GF-D8 (cell line): ENCODE results near the gene PLA2G2F.
"Not testable (repeated sequence)": the region's sequence is repeated elsewhere in the genome, so short reads cannot be mapped to it uniquely, and the experiment has no call there.

Experiments used
- DNase-seq: peaks from one replicate; lab custom pipeline; 2025; lab: John Stamatoyannopoulos, UW

PLA2G2F gene

GRCh38 chr1:20114021-20114648, 25.0 kb upstream of the PLA2G2F start:
- no peak for DNase-seq

DNA sequence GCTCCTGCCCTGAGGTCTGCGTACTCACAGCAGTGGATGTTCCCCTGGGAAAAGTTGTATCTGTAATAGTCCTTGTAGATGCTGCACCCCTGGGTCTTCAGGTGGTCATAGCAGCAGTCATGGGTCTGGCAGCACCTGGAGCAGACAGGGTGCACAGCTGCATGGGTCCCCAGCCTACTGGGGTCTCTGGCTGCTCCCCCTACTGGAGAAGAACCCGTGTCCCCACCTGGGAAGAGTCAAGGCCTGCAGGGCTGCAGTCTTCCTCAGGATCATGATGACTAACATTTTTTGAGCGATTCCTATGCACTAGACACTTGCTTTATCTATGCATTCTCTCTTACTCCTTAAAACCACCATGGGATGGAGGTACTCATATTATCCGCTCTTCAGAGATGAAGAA, 23.6 kb upstream of the PLA2G2F start:
- DNase-seq, result no peak

GRCh38 chr1:20115916-20116315, 23.2 kb upstream of the PLA2G2F start:
- no peak for DNase-seq

DNA sequence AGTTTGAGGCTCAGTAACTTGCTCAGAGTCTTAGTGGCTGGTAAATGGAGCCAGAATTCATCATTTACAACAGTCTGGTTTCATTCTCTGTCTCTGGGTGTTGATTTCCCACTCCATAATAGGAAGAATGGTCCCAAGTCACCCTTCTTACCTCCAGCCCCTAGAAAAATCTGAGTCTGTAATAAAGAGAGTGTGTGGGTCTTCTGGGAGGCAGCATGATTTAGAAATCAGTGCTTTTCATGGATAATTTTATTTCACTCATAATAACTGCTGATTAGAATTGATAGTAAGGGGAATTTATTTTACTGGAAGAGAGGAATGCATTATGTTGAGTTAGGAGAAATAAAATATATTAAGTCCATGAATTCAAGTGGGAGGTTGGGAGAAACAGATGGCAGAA, 21.9 kb upstream of the PLA2G2F start:
- DNase-seq, result no peak

- DNase-seq, result no peak
Observed at GRCh38 chr1:20119347-20119746, 19.8 kb upstream of the PLA2G2F start, which contains the start of gene PLA2G2D. Gene PLA2G2D, minus strand, starts transcription at chr1:20119536. Its CDS starts 38 bp downstream, at chr1:20119498.

GRCh38 chr1:20120796-20121195, 18.3 kb upstream of the PLA2G2F start:
- no peak for DNase-seq

DNA sequence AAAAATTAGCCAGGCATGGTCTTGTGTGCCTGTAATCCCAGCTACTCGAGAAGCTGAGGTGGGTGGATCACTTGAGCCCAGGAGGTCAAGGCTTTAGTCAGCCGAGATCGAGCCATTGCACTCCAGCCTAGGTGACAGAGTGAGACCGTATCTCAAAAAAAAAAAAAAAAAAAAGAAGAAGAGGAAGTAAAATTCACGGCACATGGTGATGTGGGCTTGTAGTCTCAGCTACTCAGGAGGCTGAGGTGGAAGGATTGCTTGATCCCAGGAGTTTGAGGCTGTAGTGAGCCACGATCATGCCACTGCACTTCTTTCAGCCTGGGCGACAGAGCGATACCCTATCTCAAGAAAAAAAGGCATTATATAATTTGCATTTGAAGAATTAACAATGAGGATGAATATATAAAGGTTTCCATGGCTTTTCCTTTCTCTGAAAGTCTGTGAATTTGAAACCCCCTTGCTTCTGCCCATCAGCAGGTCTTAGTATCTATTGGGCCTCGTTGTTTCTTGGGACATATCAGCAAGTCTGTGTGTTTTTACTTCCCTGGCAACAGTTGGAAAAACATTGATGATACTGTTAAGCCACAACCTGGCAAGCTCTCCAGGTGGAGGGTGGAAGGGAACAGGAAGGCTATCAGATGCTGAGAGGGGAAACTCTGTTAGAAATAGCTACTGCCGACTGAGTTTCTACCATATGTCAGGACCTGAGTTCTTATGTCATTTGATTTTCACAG, 15.2 kb upstream of the PLA2G2F start:
- no peak for DNase-seq

DNA sequence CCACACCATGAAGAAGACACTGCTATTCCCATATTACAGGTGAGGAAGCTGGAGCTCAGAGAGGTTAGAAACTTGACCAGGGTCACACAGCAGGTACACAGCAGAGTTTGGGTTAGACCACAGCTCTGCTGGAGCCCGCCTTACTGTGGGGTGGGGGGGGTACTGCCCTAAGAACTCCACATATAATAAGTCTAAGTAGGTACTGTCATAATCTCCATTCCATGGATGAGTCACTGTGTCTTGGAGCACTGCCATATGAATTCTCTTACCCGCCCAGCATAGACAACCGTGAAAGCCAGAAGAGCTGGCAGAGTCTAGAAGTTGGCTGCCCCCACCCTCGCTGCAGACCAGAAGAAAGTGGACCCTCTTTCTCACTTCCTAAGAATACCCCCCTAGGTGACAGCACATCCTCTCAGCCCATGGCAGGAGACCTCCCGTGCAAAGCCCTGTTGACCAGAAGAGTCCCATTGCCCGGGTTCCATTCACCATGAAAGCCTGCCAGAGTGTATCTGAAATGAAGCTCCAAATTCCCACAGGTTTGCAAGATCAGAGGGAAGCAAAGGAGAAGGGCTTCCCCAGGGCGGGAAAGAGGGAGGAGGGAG, 14.6 kb upstream of the PLA2G2F start:
- no peak for DNase-seq

DNA sequence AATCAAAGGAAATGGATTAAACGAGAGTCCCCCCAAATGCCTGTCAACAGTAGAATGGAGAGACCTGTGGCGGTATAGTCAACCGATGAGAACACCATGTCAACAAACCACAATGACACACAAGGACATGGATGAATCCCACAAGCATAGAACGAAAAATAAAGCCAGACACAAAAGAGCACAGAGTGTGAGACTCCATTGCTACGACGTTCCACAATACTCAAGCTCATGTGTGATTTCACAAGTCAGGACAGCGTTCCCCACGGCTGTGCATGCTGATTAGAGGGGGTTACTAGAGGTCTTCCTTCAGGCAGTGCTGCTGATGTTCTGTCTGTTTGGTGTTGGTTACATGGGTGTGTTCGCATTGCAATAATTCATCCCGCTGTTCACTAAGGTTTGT, 14.0 kb upstream of the PLA2G2F start:
- DNase-seq, result no peak

DNA sequence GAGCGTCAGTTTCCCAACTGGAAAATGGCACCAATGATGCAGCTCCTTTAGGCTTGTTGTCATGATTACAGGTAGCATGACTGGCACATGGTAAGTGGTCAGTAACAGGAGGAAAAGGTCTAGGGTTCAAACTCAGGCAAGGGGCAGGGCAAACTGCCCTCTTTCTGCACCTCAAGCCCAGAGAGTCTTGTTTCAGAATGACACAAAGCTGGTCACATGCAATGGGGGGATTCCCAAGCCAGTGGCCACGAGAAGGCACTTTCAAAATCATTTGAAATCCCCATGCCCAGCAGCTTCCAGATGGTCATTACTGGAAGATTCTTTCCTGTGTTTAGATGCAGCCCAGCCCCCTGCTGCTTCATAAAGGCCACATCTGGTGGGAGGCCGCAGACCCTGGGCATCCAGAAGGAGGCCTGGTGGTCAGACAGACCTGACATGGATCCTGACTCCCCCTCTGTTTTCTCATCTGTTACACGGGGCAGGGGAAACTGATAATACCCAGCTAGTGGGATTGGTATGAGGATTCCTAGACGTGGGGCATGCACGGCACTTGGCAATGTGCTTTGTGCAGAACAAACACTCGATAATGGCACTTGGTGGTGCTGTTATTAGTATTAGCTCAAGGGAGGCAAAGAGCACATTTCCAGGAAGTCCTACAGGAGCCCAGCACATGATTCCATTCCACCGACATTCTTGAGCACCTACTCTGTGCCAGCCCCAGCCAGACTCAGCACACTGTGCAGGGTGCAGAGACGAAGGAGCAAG, 12.9 kb upstream of the PLA2G2F start:
- DNase-seq, result no peak

- DNase-seq, result no peak
Observed at GRCh38 chr1:20126806-20127440, 12.2 kb upstream of the PLA2G2F start.

DNA sequence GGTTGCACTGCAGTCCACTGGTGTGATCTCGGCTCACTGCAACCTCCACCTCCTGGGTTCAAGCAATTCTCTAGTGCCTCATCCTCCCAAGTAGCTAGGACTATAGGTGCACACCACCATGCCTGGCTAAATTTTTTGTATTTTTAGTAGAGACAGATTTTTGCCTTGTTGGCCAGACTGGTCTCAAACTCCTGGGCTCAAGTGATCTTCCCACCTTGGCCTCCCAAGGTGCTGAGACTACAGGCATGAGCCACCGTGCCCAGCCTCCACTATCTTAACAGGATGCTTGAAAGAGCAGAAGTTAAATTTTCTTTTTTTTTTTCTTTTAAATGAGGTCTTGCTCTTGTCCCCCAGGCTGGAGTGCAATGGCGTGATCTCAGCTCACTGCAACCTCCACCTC, 8.6 kb upstream of the PLA2G2F start:
- DNase-seq, result not testable (repeated sequence)

- DNase-seq, result no peak
Observed at GRCh38 chr1:20134995-20135394, 4.1 kb upstream of the PLA2G2F start.

DNA sequence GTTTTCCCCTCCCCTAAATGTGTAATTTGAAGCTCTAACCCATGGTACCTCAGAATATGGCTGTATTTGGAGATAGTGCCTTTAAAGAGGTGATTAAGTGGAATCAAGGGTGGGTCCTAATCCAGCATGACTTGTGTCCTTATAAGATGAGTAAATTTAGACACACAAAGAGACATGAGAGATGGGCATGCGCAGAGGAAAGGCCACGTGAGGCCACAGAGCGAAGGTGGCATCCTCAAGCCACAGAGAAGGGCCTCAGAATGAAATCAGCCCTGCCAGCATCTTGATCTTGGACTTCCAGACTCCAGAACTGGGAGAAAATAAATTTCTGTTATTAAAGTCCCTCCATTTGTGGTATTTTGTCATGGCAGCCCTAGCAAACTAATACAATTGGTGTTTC, 2.9 kb upstream of the PLA2G2F start:
- no peak for DNase-seq

- DNase-seq, result no peak
Observed at GRCh38 chr1:20137055-20137454, 2.1 kb upstream of the PLA2G2F start.

GRCh38 chr1:20137604-20138003, 1.5 kb upstream of the PLA2G2F start:
- DNase-seq, result no peak

- DNase-seq, result no peak
Observed at GRCh38 chr1:20138346-20138745, 777 bp upstream of the PLA2G2F start.

DNA sequence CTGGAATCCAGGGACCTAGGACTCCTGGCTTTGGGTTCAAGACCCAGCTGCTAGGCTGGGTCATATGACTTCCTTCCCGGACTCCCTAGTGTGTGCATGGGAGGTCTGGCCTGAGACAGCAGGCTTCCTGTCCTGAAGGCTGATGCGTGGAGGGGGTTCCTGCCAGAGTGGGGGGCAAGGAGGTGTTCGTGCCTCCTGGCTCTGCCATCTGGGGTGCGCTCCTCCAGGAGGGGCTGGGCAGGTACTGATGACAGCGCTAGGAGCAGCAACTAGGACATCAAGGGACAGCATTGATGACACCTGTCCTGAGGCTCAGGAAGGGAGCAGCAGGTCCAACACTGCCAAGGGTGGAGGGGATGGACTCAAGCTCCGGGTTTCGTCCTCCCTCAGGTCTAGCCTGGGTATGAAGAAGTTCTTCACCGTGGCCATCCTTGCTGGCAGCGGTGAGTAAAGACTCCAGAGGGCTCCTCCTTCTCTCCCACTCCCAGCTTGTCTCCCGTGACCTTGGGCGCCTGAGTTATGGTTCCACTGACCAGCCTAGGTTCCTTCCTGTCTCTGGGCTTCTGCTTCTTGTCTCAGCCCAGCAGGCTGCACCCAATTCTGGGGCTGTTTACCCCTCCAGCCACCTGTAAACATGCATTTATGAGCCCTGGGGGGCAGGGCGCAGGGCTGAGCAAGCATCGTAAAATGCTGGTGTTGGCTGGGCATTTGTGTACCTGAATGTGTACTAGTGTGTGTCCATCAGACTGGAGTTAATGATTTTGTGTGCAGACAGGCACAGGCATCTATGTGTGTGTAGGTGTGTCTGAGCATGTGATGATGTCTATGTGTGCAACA, 871 bp downstream of the PLA2G2F start:
- no peak for DNase-seq

- DNase-seq, result no peak
Observed at GRCh38 chr1:20141001-20141400, 1.9 kb downstream of the PLA2G2F start.

DNA sequence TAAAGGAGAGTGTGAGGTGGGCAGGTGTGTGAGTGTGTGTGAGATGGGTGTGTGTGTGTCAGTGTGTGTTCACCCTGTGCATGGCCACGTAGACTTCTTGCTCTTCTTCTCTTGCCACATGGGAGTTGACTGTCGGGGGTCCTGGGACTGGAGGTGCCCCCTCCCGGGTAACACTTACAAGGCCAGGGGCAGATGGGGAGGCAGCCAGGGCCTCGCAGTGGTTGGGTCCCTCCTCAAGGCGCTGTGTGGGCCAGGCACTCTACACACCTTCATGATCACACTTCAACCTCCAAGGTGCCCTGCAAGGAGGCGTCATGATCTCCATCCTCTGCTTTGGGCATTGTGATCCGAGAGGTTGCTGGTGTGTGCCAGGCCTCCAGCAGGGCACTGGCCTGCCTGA, 2.3 kb downstream of the PLA2G2F start:
- no peak for DNase-seq

- DNase-seq, result no peak
Observed at GRCh38 chr1:20142001-20142710, 3.0 kb downstream of the PLA2G2F start.
